Measurements from ENCODE around the gene MOB3B.

- TF ChIP-seq, protein P1, sequence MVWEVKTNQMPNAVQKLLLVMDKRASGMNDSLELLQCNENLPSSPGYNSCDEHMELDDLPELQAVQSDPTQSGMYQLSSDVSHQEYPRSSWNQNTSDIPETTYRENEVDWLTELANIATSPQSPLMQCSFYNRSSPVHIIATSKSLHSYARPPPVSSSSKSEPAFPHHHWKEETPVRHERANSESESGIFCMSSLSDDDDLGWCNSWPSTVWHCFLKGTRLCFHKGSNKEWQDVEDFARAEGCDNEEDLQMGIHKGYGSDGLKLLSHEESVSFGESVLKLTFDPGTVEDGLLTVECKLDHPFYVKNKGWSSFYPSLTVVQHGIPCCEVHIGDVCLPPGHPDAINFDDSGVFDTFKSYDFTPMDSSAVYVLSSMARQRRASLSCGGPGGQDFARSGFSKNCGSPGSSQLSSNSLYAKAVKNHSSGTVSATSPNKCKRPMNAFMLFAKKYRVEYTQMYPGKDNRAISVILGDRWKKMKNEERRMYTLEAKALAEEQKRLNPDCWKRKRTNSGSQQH (CRISPR knock-in tag; IDR thresholded peaks at IDR 0.05; ENCODE audit: low read depth) = no peak
- no peak for TF ChIP-seq ZKSCAN1 (IDR thresholded peaks at IDR 0.05; ENCODE audit: low read length)
- TF ChIP-seq YY1 (IDR thresholded peaks at IDR 0.05; ENCODE audit: insufficient read depth, insufficient replicate concordance, low read depth, low read length) = no peak
- TF ChIP-seq RAD21 (CRISPR knock-in tag; IDR thresholded peaks at IDR 0.05) = no peak
- TF ChIP-seq, protein P2, sequence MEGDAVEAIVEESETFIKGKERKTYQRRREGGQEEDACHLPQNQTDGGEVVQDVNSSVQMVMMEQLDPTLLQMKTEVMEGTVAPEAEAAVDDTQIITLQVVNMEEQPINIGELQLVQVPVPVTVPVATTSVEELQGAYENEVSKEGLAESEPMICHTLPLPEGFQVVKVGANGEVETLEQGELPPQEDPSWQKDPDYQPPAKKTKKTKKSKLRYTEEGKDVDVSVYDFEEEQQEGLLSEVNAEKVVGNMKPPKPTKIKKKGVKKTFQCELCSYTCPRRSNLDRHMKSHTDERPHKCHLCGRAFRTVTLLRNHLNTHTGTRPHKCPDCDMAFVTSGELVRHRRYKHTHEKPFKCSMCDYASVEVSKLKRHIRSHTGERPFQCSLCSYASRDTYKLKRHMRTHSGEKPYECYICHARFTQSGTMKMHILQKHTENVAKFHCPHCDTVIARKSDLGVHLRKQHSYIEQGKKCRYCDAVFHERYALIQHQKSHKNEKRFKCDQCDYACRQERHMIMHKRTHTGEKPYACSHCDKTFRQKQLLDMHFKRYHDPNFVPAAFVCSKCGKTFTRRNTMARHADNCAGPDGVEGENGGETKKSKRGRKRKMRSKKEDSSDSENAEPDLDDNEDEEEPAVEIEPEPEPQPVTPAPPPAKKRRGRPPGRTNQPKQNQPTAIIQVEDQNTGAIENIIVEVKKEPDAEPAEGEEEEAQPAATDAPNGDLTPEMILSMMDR (CRISPR knock-in tag; IDR thresholded peaks at IDR 0.05) = no peak
- TF ChIP-seq MXI1 (IDR thresholded peaks at IDR 0.05; ENCODE audit: borderline replicate concordance, low read depth, low read length) = no peak
- no peak for TF ChIP-seq FOXK1 (CRISPR knock-in tag; IDR thresholded peaks at IDR 0.05; ENCODE audit: borderline replicate concordance, low read depth)
These were observed 33.5 kb downstream of the MOB3B start for GRCh38 chr9:27496135-27496504.

All from HepG2 (cell line).